Epithelial cell of esophagus (primary cell): ENCODE measurements around the gene DHFR2.

Experiments
- DNase-seq: peaks from one replicate; pipeline ENCODE4 v3.0.0; 2010; ENCODE audit warnings: low read depth
- H3K4me3 ChIP-seq: 2 replicates; pipeline ENCODE4 v1.5.1; 2011; ENCODE audit warnings: mild to moderate bottlenecking, low read length, control low read depth
- TF ChIP-seq, protein P1 (sequence below): IDR thresholded peaks from 2 replicates; pipeline ENCODE4 v1.5.1; 2011; ENCODE audit warnings: low read depth, mild to moderate bottlenecking, low read length, control low read depth, inconsistent platforms; ENCODE audit not compliant: insufficient read depth; ENCODE audit errors: missing control alignments

Gene DHFR2

DNA sequence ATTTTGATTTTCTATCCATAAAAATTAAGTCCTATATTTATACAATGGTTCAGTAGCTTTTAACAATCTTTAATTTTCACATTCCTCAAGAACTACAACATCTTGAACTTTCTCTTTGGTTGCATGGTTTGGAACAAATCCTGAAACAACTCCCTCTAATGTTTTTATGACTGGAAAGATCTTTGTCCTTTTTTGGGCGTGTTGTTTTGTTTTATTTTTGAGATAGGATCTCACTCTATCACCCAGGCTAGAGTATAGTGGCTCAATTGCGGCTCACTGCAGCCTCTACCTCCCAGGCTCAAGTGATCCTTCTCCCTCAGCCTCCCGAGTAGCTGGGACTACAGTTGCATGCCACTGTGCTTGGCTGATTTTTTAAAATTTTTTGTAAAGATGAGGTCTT is 38.3 kb downstream of the DHFR2 start:
- H3K4me3 ChIP-seq, result no peak overlapping the region
- TF ChIP-seq, protein P1, sequence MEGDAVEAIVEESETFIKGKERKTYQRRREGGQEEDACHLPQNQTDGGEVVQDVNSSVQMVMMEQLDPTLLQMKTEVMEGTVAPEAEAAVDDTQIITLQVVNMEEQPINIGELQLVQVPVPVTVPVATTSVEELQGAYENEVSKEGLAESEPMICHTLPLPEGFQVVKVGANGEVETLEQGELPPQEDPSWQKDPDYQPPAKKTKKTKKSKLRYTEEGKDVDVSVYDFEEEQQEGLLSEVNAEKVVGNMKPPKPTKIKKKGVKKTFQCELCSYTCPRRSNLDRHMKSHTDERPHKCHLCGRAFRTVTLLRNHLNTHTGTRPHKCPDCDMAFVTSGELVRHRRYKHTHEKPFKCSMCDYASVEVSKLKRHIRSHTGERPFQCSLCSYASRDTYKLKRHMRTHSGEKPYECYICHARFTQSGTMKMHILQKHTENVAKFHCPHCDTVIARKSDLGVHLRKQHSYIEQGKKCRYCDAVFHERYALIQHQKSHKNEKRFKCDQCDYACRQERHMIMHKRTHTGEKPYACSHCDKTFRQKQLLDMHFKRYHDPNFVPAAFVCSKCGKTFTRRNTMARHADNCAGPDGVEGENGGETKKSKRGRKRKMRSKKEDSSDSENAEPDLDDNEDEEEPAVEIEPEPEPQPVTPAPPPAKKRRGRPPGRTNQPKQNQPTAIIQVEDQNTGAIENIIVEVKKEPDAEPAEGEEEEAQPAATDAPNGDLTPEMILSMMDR, result no peak
- no peak for DNase-seq

DNA sequence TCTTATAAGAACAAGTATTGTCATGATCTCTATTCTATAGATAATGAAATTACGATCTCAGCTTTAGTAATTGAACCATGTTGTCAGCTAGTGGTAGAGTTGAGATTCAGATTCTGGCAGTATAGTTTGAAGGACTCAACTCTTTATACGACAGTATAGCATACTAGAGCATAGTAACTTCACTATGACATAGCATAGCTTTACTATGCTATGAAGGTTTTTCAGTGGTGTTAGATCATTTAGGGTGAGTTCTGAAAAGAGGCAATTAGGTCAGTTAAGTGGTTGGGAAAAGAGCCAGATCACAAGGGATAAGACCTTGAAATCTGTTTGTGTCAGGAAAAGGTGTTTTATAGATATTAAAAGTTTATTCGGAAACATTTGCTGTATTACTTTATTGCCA is 42.4 kb downstream of the DHFR2 start:
- DNase-seq, result no peak
- TF ChIP-seq, protein P1, result no peak

DNA sequence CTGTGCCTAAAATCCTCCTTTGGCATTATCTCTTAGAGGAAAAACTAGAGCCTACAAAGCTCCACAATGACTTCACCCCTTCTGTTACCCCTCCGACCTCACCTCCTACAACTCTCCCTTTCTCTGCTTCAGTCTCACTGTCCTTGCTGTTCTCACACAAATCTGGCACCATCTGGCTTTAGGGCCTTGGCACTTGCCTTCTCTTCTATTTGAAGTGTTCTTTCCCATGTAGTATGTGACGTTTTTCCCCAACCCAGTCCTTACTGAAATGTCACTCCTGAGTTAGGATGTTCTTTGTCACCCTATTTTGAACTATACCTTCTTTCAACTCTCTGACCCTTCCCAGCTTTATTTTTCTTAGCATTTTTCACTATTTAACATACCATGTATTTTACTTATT is 43.1 kb downstream of the DHFR2 start:
- H3K4me3 ChIP-seq, result no peak overlapping the region
- TF ChIP-seq, protein P1, result no peak
- DNase-seq, result no peak

More for the DNA sequence above, 42.4 kb downstream of the DHFR2 start:
- no peak overlapping the region for H3K4me3 ChIP-seq

DNA sequence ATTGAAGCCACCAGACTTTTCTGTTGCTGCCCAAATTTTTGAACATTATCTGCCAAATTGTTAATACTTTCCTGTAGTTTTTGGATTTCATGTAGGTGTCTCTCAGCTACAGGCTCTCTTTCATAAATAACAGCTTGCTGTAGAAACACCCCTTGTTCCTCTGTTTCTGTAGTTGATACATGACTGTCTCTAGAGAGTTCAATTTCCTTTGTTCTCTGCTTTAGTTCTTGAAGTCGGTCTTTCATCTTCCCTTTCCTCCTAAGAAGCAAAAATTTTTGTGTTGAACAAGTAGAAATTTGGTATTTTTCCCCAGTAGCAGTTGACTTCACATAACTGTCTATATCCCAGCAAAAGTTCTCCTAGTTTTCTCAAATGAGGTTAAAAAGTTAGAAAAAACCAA is 47.7 kb downstream of the DHFR2 start:
- no peak for DNase-seq
- no peak overlapping the region for H3K4me3 ChIP-seq
- TF ChIP-seq, protein P1, result no peak

DNA sequence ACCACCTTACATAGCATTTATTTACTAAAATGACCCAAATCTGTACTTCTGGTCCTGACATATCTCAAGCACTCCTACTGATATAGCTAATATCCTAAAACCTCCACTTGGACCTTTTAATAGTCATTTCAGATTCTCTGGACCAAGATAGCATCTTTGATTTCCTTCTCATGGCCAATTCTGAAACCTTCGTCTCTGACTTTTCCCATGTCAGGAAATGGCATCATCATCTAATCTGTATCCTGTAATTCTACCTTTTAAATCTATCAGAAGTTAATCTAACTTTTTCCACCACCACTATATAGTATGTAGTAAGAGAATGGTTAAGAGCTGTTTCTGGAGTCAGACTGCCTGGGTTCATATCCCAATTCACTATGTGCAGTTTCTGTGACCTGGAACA is 50.5 kb downstream of the DHFR2 start:
- TF ChIP-seq, protein P1, result no peak
- no peak for DNase-seq
- no peak overlapping the region for H3K4me3 ChIP-seq

DNA sequence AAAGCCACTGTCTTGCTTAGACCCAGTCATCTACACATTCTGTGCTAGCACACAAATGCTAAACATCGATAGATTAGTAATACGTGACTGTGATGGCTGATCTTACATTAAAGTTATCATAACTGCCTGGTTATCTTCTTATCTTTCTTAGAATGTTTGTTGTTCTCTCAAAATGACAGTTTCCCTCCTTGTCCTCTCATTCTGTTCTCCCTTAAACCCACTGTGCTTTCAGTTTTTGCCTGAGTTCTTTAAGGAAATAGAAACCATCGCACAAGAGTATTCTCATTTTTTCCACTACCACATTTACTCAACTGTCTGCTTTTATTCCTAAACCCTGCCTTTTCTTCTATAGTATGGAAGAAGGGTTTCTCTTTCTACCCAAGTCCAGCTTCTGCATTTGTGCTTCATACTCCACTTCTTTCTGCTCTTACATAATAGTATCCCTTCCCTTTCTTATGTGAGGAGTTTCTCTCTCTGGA is 51.4 kb downstream of the DHFR2 start:
- TF ChIP-seq, protein P1, result no peak
- no peak overlapping the region for H3K4me3 ChIP-seq
- DNase-seq, result no peak

DNA sequence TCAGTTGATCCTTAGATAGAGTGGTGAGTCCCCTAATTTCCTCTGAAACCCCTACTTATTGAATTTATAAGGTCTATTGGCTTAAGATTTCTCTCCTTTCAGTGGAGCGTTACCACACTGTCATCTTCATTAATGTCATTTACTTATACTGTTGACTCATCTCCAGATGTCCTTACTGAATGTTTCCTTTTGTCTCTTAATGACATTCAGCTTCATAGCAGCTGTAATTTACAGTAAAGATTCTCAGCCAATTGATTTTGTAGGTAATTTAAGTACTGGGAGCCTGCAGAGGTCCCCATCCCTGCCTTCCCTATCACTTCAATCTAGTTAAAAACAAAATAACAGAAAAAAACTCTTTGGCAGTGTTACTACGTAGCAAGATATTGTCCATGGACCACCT is 53.1 kb downstream of the DHFR2 start:
- DNase-seq, result no peak
- H3K4me3 ChIP-seq, result no peak overlapping the region
- TF ChIP-seq, protein P1, result no peak
